Activated T-cell treated with anti-CD3 and anti-CD28 coated beads for 1 hour (primary cell): ENCODE data around the gene TKFC.

Experiments used
- DNase-seq: peaks from one replicate; pipeline ENCODE4 v3.0.0-alpha.2; 2020; ENCODE audit warnings: low read depth

TKFC gene

DNA sequence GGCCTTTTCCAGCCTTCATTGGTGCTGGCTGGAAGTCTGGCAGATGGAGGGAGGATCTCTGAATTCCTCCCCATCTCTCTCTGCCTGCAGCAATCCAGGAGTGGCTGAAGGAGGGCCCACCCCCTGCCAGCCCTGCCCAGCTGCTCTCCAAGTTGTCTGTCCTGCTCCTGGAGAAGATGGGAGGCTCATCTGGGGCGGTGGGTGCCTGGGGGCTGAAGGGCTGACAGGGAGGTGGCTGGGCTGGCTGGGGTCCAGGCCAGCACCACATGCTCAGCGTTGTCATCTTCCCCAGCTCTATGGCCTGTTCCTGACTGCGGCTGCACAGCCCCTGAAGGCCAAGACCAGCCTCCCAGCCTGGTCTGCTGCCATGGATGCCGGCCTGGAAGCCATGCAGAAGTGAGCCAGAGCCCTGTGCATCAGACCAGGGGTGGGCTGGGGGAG lies 12.2 kb downstream of the TKFC start:
- no peak for DNase-seq

GRCh38 chr11:61345954-61346843 lies 13.2 kb downstream of the TKFC start:
- no peak for DNase-seq

GRCh38 chr11:61347916-61348461 lies 15.0 kb downstream of the TKFC start:
- DNase-seq, result no peak

- no peak for DNase-seq
Observed at GRCh38 chr11:61349189-61349751, 16.2 kb downstream of the TKFC start.

- no peak for DNase-seq
Observed at GRCh38 chr11:61349916-61350315, 16.9 kb downstream of the TKFC start.

- DNase-seq, result no peak
Observed at GRCh38 chr11:61350336-61350735, 17.3 kb downstream of the TKFC start.

DNA sequence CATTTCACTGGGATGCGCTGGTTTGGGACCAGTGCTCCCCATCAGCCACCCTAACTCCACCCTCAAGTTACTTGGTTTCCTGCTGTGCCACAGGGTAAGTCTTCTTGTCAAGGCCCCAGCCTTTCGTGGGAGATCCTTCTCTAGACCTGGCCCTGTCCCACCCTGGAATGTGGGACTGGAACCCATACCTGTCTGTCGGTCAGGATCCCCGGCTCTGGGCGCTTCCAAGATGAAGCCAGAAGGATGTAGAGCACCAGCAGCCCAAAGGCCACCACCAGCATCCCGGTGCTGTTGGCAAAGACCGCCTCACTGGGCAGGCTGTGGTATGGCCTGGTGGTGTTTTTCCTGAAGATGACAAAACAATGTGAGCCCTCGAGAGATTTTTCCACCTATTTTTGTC lies 17.8 kb downstream of the TKFC start:
- no peak for DNase-seq

- no peak for DNase-seq
Observed at GRCh38 chr11:61352038-61352437, 19.0 kb downstream of the TKFC start.

GRCh38 chr11:61353131-61354067 lies 20.4 kb downstream of the TKFC start:
- no peak for DNase-seq

DNA sequence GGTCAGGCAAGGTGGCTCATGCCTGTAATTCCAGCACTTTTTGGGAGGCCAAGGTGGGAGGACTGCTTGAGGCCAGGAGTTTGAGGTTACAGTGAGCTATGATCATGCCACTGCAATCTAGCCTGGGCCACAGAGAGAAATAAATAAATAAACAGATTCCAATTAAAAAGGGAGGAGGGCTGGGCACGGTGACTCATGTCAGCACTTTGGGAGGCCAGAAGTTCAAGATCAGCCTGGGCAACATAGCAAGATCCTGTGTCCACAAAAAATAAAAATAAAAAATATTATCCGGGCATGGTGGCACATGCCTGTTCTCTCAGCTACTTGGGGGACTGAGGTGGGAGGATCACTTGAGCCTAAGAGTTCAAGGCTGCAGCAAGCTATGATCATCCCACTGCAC lies 21.2 kb downstream of the TKFC start:
- DNase-seq, result no peak

DNA sequence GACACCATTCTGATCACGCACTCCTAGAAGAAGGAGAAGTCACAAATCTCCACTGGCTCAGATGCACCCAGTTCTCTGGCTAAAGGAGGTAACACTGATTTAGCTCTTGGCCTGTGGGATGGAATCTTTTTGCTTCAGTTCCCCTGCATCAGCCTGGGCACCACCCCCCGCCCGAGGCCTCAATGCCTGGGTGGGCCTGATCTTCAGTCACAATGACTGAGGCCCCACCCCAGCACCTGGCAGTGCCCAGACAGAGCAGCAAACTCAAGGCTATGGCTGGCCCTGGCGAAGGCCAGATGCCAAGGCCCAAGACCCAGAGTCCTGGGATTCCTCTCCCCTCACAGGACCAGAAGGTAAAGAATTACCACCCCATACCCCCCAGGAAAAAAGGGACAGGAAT lies 23.7 kb downstream of the TKFC start:
- no peak for DNase-seq

- no peak for DNase-seq
Observed at GRCh38 chr11:61357233-61357893, 24.3 kb downstream of the TKFC start.

GRCh38 chr11:61357894-61358239 lies 24.8 kb downstream of the TKFC start:
- DNase-seq, result no peak

- no peak for DNase-seq
Observed at GRCh38 chr11:61358566-61358965, 25.5 kb downstream of the TKFC start.

DNA sequence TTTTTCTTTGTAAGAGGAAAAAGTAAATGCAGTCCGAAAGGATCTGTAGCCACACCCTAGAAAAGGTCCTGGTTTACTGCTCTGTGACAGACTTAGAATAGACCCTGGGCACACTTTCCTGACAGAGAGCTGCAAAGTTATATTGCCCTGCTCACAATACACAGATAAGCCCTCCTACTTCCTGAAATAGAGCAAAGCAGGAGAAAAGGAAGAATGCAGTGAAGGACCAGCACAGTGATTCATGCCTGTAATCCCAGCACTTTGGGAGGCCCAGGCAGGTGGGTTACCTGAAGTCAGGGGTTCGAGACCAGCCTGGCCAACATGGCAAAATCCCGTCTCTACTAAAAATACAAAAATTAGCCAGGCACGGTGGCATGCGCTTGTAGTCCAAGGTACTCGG lies 26.5 kb downstream of the TKFC start:
- no peak for DNase-seq

DNA sequence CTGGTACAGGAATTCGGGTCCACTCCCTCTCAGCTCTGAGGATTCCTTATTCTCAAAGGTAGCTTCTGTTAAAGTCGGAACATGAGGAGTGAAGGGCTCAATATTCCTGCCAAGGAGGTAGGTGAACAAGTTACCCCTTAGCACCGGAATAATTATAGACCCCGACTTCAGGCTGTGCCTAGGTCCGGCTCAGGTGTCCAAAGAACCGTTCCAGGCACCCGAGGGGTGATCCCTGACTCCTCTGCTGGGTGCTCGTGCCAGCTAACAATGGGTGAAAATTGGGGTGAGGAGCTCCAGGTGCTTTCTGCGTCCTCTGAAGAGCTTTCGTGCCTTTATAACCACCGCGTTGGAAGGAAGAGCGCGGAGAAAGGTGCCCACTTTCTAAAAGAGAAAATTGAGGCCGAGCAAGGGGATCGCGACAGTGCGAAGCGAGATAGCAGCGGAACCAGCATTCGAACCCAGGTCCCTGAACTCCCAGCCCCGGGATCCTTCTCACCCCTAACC lies 28.3 kb downstream of the TKFC start:
- no peak for DNase-seq

- DNase-seq, result peak; percentile 74
Observed at GRCh38 chr11:61361741-61362541, 28.9 kb downstream of the TKFC start, which contains the start of the genes CYB561A3 and TMEM138. TSS of gene CYB561A3 (minus strand) at chr11:61361882. CDS start at chr11:61356713, 5,169 bp downstream. TSS of gene TMEM138 (plus strand) at chr11:61362374. CDS start at chr11:61364391, 2,017 bp downstream.

DNA sequence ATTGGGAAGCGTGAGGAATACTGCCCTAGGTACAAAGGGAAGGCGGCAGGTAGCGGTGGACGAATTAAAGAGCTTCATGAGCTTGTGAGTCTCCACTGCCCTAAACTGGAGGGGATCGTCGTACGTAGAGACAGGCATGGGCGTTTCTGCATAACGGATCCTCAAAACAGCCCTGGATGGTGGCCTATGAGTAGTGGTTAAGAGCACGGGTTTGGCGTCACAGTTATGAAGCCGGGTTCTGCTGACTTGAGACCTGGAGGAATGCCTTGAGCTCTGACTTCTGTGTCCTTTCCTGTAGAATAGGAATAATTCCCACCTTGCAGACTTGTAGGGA lies 29.5 kb downstream of the TKFC start:
- DNase-seq, result peak; percentile 15

DNA sequence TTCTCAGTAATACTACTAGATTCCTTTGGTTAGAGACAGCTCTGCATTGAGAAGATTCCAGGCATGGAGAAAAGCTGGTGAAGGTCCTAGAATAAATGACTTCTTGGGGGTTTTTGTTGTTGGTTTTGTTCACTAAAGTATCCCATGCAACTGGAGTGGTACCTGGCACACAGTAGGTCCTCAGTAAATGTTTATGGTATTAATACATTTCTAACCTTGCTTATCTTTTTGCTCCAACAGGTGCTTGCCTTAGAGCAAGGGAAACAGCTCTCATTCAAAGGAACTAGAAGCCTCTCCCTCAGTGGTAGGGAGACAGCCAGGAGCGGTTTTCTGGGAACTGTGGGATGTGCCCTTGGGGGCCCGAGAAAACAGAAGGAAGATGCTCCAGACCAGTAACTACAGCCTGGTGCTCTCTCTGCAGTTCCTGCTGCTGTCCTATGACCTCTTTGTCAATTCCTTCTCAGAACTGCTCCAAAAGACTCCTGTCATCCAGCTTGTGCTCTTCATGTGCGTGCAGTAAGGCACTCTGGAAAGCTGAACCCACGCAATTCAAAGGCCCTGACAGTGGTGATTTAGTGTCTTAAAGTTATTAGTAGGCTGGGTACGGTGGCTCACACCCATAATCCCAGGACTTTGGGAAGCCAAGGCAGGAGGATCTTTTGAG lies 31.1 kb downstream of the TKFC start:
- DNase-seq, result no peak

GRCh38 chr11:61367406-61367805 lies 34.4 kb downstream of the TKFC start:
- no peak for DNase-seq
